ENCODE results near the gene ITIH5.

DNA sequence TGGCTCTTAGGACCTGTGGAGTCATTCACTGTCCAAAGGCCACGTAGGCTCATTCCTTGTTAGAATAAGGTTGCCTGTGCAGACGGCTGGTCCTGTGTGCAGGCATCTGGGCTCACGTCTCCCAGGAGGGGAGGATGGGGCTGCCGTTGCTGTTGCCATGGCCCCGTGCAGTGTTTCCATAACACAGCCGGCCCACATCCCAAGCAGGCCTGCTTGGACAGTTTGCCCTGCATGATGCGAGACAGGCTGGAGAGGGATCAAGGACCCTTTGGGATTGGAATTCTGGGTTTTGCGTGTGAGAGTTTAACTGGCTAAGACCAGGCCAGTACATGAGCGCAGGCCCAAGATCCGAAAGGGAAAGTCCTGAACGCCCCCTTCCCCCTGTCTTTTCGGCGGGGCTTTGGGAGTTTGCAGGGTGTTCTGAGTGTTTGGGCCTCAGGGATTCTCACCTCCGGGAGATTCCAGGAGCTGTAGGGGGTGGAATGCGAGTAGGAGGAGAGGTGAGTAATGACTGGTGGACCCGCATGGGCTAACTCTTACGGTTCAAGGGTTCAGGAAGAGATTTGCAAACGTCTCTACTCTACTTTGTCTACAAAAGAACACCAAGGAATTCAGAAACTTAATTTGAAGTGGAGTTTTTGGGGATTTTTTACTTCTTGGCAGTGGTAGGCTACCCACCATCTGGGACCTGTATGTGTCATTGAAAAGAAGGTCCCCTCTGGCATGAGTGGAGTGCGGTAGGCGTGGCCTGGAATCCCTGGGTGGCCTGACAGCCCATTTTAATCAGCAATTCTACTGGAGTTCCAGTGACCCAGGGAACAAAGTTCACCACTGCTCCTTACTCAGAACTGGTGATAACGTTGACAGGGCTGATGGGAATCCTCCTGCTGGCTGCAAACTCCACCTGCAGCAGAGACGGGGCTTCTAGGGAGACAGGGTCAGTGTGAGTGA is 125.4 kb downstream of the ITIH5 start:
- TF ChIP-seq, protein P1, sequence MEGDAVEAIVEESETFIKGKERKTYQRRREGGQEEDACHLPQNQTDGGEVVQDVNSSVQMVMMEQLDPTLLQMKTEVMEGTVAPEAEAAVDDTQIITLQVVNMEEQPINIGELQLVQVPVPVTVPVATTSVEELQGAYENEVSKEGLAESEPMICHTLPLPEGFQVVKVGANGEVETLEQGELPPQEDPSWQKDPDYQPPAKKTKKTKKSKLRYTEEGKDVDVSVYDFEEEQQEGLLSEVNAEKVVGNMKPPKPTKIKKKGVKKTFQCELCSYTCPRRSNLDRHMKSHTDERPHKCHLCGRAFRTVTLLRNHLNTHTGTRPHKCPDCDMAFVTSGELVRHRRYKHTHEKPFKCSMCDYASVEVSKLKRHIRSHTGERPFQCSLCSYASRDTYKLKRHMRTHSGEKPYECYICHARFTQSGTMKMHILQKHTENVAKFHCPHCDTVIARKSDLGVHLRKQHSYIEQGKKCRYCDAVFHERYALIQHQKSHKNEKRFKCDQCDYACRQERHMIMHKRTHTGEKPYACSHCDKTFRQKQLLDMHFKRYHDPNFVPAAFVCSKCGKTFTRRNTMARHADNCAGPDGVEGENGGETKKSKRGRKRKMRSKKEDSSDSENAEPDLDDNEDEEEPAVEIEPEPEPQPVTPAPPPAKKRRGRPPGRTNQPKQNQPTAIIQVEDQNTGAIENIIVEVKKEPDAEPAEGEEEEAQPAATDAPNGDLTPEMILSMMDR (IDR thresholded peaks at IDR 0.05) = no peak
- TF ChIP-seq ZFX (IDR thresholded peaks at IDR 0.05; ENCODE audit: borderline replicate concordance) = no peak

All from 22Rv1 (cell line).